Liver (tissue), 3 donors: ENCODE measurements around the gene EZH1.

Experiments used
- CTCF ChIP-seq: fragments of 150-350 bp; IDR thresholded peaks from 2 replicates; pipeline ENCODE4 v1.5.1; 2017; ENCODE audit warnings: improper control_type of control experiment, low read depth, low read length; ENCODE audit not compliant: missing input control
- EGR1 ChIP-seq, 2 donors: IDR thresholded peaks; 2 replicates each; pipeline ENCODE4 v1.6.1; 2016 to 2018; ENCODE audit warnings: antibody characterized with exemption in 2 of 2, low read depth in 2 of 2
- FOXA2 ChIP-seq: IDR thresholded peaks from 2 replicates; pipeline ENCODE4 v1.6.1; 2016; ENCODE audit warnings: antibody characterized with exemption
- HNF4A ChIP-seq, 2 donors: conservative IDR thresholded peaks; 2 replicates each; pipeline ENCODE4 v1.6.1; 2016; ENCODE audit warnings: antibody characterized with exemption in 2 of 2, mild to moderate bottlenecking in 2 of 2
- MAX ChIP-seq: IDR thresholded peaks from 2 replicates; pipeline ENCODE4 v1.6.1; 2016; ENCODE audit warnings: antibody characterized with exemption
- REST ChIP-seq: IDR thresholded peaks from 2 replicates; pipeline ENCODE4 v1.6.1; 2016; ENCODE audit warnings: antibody characterized with exemption, mild to moderate bottlenecking
- SP1 ChIP-seq: IDR thresholded peaks from 2 replicates; pipeline ENCODE4 v1.6.1; 2018; ENCODE audit warnings: antibody characterized with exemption, mild to moderate bottlenecking
- TAF1 ChIP-seq: conservative IDR thresholded peaks from 2 replicates; pipeline ENCODE4 v1.6.1; 2016; ENCODE audit warnings: antibody characterized with exemption, mild to moderate bottlenecking
- YY1 ChIP-seq: IDR thresholded peaks from 2 replicates; pipeline ENCODE4 v1.6.1; 2016; ENCODE audit warnings: antibody characterized with exemption, mild to moderate bottlenecking
- ZBTB33 ChIP-seq: IDR thresholded peaks from 2 replicates; pipeline ENCODE4 v1.6.1; 2016; ENCODE audit warnings: antibody characterized with exemption
- donor health status: healthy.
- donor health status: healthy.

GRCh38 chr17:42683407-42684034 lies 61.3 kb downstream of the EZH1 start:
- TF ChIP-seq YY1 (no peak), CTCF (no peak), HNF4A (conservative IDR thresholded peaks at IDR 0.05) (no peak), EGR1 (IDR thresholded peaks at IDR 0.05; ENCODE audit: low read depth in 2 of 2) (no peak), SP1 (no peak), MAX (no peak), TAF1 (no peak), REST (no peak), ZBTB33 (no peak), FOXA2 (no peak)
